GM19324 (cell line): ENCODE measurements around the gene CPVL.

Source experiments
- ATAC-seq: cut with Tn5 transposase; IDR thresholded peaks from one replicate; pipeline ENCODE4 v1.9.1; 2021; ENCODE audit warnings: mild to moderate bottlenecking, moderate library complexity; ENCODE audit not compliant: unreplicated experiment, low FRiP score

CPVL gene

GRCh38 chr7:28988091-28988490 is 158.2 kb downstream of the CPVL start:
- no peak for ATAC-seq

- no peak for ATAC-seq
Observed at GRCh38 chr7:28986765-28987110, 159.6 kb downstream of the CPVL start.

GRCh38 chr7:28986028-28986764 is 160.1 kb downstream of the CPVL start:
- ATAC-seq: no peak

DNA sequence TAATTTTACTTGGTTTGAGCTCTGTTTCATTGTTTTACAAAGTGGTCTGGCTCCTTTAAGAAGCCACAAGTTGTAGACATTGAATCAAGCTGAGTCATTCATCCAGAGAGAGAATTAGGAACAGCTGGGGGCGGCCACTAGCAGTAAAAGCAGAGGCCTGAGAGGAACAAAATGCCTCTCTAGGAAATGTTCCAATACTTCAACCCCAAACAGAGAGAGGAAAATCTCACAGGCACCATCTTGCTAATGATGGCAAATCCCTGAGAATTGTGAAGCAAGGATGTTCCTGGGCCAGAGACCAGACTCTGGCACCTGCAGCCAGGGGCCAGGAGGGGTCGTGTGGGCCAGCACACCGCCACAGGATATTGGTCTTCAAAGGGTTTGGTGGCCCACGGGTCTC is 161.7 kb downstream of the CPVL start:
- no peak for ATAC-seq

GRCh38 chr7:28984217-28984616 is 162.1 kb downstream of the CPVL start:
- no peak for ATAC-seq

DNA sequence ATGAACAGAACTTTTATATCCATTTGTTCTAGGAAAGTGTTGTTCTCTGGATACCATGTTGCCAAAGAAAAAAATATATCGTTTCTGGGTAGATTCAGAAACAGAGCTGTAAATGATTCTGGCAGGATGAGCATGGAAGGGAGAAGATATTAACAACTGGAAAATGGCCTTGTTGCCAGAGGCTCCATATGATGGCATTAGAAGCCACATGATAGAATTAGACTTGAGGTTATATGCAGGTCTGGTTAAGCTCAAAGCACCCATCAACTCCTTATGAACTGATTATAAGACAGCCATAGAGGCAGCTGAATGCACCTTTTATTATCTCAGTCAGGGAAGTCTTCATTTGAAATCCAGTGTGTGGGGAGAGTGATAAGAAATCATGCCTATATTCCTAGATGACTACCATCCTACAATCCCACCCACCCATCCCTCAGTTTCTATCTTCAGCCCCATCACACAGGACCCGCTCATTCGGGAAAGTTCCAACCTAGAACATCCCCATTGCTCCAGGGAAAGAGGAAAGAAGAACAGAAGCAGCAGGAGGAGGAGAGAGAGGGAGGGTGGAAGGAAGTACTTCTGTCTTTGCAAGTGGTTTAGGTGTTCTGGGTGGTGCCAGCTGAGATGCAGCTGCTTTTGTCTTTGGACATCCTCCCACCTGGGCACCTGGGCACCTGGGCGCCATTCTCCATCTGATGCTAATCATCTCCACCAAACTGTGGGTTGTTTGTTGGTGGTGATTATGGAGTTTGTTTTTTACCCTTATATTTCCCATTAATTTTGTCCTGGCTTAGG is 162.7 kb downstream of the CPVL start:
- ATAC-seq: no peak

- ATAC-seq: no peak
Observed at GRCh38 chr7:28981161-28981465, 165.2 kb downstream of the CPVL start.

DNA sequence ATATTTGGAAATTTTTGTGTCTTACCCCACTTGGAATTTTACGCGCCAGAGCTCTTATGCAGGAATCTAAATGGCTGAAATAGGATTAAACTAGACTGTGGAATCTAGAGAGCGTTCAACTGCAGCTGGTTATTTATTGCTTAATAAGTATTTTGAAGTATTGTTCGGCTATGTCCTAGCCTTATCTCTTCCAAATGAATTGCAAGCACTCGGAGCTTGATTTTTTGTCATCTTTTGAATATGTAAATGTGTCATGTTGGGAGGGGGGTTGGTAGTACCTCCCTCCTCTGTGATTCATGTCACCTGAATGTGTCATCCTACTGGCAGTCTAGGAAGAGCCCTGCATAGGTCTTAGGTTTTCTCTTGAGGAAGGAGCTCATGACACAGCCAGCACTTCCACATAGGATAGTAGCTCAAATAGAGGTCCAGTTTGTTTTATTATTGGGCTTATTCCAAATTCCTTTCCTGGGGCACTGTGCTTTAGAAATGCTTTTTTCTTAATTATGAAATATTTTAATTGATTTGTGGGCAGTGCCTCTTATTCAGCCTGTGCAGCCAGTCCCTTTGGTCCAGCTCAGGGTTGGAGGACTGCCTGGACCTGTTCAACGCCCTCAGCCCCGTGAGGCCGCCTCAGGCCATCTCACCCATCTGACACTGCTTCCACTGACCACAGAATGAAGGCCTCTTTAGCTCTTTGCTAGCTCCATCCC is 165.7 kb downstream of the CPVL start:
- no peak for ATAC-seq

GRCh38 chr7:28979776-28980175 is 166.6 kb downstream of the CPVL start:
- no peak for ATAC-seq

DNA sequence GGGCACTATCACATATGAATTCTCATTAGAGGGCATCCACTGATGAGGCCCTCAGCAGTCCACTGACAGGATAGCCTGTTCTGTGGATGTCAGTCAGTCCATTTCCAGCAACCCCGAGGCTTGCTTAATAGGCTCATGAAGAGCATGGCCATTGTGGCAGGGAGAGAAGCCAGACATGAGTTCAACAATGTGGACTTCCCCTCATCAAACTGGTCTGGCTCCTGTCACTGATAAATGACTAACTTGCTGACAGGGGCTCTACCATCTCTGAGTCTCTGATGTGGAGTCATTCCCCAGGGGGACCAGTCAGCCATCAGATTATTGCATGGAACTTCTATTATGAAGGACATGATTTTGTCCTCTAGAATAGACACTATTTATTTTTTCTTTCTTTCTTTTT is 168.5 kb downstream of the CPVL start:
- no peak for ATAC-seq

GRCh38 chr7:28976022-28976421 is 170.3 kb downstream of the CPVL start:
- ATAC-seq: no peak

DNA sequence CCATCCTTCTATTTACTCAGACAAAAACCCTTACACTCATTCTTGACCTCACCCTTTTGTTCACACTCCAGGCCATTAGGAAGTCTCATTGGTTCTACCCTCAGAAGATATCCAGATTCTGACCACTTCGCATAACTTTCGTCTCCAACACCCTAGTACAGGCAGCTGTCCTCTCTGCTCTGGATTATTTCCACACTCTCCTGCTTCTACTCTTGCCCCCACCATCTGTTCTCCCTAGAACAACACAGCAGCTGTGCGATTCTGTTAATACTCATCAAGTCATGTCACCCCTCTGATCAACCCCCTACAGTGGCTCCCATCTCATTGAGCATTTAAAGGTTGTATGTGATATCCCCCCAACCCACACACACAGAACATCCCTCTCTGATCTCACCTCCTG is 172.7 kb downstream of the CPVL start:
- no peak for ATAC-seq

DNA sequence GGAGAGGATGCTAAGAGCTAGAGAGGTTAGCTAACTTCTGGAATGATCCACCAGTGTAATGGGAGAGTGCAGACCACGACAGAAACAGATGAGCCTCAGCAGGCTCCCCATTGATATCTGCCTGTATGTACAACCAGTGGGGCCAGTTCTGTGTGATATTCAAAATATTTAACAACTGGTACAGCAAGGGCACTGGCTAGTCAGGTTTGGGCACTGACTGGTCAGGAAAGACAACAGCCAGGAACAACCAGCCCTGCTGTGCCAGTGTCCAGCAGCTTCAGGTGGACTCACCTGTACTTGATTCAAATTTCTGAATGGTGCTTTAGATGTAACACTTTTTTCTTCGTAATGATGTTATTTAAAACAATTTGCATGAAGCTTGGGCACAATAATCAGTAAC is 182.3 kb downstream of the CPVL start:
- ATAC-seq: no peak

DNA sequence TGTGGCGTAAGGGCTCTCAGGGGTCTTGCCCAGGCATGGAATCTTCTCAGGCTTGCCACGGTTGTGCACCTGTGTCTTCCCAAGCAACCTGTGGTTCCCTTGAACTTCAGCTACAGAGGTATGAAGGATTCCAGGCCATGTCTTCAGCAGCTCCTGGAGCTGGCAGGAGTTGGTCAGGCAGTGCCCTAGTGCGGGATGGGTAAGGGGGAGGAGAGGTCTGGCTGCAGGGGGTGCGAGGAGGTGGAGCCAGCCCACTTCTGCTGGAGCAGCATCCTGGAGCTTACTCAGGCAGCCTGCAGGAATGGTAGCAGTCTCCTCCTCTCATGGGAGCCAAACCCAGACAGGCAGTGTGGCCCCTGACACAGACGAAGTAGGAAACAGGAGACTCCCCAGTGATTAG is 184.4 kb downstream of the CPVL start:
- no peak for ATAC-seq

GRCh38 chr7:28960071-28960840 is 186.1 kb downstream of the CPVL start:
- ATAC-seq: no peak

GRCh38 chr7:28958980-28959347 is 187.4 kb downstream of the CPVL start:
- ATAC-seq: no peak

DNA sequence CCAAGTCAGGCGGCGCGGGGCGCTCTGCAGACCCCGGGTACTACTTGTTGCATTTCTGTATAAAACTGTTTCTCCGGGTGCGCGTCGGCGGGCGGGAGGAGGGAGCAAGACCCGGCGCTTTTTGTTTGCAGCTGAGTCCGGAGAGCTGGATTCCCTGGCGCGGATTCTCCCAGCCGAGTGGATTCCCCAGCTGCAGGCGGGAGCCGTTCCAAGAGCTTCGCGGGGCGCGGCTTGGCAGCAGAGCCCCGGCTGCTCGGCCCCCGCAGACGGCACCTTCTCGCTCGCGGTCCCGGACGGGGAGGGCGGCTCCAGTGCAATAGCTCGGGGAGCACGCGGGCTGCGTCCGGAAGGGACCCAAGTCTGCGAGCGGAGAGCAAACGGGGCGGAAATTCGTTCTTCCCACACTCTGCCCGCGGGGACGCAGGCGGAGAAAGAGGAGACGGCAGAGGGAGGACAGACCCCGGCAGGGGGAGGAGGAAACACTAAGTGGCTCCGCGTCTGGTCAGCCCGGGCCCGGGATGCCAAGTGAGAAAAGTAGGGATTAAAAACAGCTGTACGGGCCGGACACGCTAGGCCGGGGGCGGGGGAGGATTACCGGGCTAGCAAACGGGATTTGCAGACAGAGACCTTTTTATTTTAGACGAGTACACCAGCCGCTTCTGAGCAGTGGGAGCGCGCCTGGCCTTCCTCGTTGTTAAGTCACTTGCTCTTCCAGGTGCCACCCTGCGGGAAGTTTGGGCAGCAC is 187.9 kb downstream of the CPVL start, which contains the start of gene TRIL:
Gene TRIL, minus strand, starts transcription at position 96 of the 745 bp plus-strand sequence. CDS start 284 bp downstream, outside the sequence.
- ATAC-seq: no peak

- ATAC-seq: no peak
Observed at GRCh38 chr7:28957751-28958234, 188.5 kb downstream of the CPVL start.

- no peak for ATAC-seq
Observed at GRCh38 chr7:28957064-28957750, 189.1 kb downstream of the CPVL start.
